Left ventricle myocardium superior (tissue), 1 donor: Measurements from ENCODE around the gene IL13. TPM values are rescaled to one million over a fixed set of nuclear protein-coding genes. Genes with fewer than 3 reads are reported as not detected.
"Not testable (repeated sequence)": the region's sequence is repeated elsewhere in the genome, so short reads cannot be mapped to it uniquely, and the experiment has no call there.

Experiments
- ATAC-seq: fragments of 200-7000 bp; cut with Tn5 transposase; one replicate; pipeline ENCODE4 v1.9.1; 2020; ENCODE audit warnings: mild to moderate bottlenecking, moderate library complexity
- DNase-seq: peaks from one replicate; pipeline ENCODE4 v3.0.0-alpha.2; 2020
- intact Hi-C: fragments of 100-400 bp; cut with micrococcal nuclease; formaldehyde crosslinking; loops from one replicate; pipeline ENCODE4 v1.11.0; 2022
- long read RNA-seq: library from polyadenylated mRNA; unstranded; transcript quantifications from one replicate; pipeline ENCODE4 v2.0.0, GENCODE V29; 2021
- total RNA-seq: library from RNA; stranded (reverse); fragmentation: NEBNext Ultra II Directional; extraction: Animal tissue kit (Norgen Biotek cat#: 25700); gene quantifications from one replicate; pipeline ENCODE4 v1.2.1, GENCODE V29; 2021
- donor health status: DM: no; HTN: yes; CAD: no; lungs with severe emphysema.

IL13 gene
- total RNA-seq = not detected
- long read RNA-seq = 0 reads

DNA sequence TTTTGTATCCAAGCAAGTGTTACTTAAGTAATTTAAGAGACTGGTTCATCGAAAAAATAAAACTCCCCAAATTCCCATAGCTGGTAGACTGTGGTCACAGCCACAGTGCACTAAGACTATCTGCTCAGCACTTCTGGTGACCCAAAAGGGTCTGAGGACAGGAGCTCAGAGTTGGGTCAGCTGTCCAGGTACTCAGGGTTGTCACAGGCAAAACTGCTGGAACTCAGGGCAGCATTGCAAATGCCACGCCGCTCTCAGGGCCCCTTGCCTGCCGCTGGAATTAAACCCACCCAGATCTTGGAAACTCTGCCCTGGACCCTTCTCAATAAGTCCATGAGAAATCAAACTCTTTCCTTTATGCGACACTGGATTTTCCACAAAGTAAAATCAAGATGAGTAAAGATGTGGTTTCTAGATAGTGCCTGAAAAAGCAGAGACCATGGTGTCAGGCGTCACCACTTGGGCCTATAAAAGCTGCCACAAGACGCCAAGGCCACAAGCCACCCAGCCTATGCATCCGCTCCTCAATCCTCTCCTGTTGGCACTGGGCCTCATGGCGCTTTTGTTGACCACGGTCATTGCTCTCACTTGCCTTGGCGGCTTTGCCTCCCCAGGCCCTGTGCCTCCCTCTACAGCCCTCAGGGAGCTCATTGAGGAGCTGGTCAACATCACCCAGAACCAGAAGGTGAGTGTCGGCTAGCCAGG, at the start of gene IL13:
Gene IL13, plus strand, starts transcription at position 498 of the 705 bp plus-strand sequence. Its CDS starts 14 bp downstream, at position 512.
- ATAC-seq = no peak
- intact Hi-C loops = no loop called here
- no peak for DNase-seq

DNA sequence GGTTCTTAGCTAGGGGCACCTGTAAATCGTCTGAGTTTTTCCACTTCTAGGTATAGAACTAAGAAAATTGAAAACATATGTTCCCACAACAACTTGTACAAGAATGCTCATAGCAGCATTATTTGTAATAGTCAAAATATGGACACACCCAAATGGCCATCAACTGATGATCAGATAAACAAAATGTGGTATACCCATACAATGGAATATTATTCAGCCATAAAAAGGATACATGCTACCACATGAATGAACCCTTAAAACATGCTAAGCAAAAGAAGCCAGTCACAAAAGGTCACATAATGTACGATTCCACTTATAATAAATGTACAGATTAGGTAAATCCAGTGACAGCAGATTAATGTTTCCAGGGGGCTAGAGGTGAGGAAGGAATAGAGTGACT, 46.0 kb upstream of the IL13 start:
- no peak for ATAC-seq
- intact Hi-C loops = no loop called here
- no peak for DNase-seq

GRCh38 chr5:132612846-132613245, 45.1 kb upstream of the IL13 start:
- intact Hi-C loops = no loop called here
- ATAC-seq (no peak), DNase-seq (no peak)

GRCh38 chr5:132621699-132622098, 36.3 kb upstream of the IL13 start:
- no peak for DNase-seq
- no peak for ATAC-seq
- intact Hi-C loops = no loop called here

- ATAC-seq (no peak), DNase-seq (no peak)
- intact Hi-C loops = no loop called here
These were observed 35.4 kb upstream of the IL13 start for GRCh38 chr5:132622608-132623007.

- intact Hi-C loops = no loop called here
- ATAC-seq (no peak), DNase-seq (no peak)
These were observed 30.5 kb upstream of the IL13 start for GRCh38 chr5:132627470-132627869.

GRCh38 chr5:132628814-132629213, 29.2 kb upstream of the IL13 start:
- intact Hi-C loops = no loop called here
- no peak for ATAC-seq
- no peak for DNase-seq

GRCh38 chr5:132629230-132629944, 28.6 kb upstream of the IL13 start:
- DNase-seq (no peak), ATAC-seq (no peak)
- intact Hi-C loops = no loop called here

- DNase-seq, ATAC-seq, intact Hi-C loops: not testable (repeated sequence)
These were observed 24.4 kb upstream of the IL13 start for GRCh38 chr5:132633587-132633986.

DNA sequence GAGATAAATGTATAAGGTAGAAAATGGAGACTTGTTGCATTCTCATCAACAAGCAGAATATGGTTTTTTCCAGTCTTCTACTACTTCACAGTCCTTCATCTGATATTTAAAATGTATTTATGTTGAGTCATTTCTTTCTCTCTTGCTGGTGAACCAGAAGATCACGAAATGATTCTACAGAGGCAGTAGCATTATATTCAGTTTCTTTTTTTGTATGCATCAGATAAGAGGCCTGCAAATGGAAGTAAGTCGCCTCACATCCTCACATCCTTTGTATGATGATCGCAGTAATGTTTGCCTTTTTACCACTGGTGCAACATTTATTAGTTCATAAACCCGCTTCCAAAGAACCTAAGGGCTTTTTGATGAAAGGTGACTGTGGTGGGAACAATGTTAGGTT, 22.1 kb upstream of the IL13 start:
- intact Hi-C loops = no loop called here
- DNase-seq (no peak), ATAC-seq (no peak)

GRCh38 chr5:132637241-132637640, 20.7 kb upstream of the IL13 start:
- intact Hi-C loops = no loop called here
- ATAC-seq (no peak), DNase-seq (no peak)

DNA sequence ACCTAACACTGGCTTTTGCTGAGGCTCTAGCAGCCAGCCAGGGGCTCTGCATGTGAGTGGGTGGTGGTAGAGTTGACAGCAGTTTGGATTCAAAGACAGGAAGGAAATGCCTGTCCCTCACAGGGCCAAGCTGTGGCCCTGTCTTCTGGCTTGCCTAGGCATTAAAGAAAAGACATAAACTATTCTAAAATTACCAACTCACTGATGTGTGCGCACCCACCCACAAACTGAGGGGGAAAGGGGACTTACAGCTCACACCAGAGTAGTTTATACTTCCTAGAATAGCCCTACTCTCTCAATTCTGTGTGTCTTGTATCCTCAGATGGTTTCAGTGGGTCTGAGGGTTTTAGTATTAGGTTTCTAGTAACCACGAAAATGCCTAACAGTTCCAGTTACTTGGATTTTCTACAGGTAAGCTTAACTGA, 18.3 kb upstream of the IL13 start:
- ATAC-seq = no peak
- intact Hi-C loops = no loop called here

GRCh38 chr5:132640613-132641012, 17.4 kb upstream of the IL13 start:
- ATAC-seq = no peak
- no peak for DNase-seq
- intact Hi-C loops = no loop called here

More for the DNA sequence above, 18.3 kb upstream of the IL13 start:
- DNase-seq = no peak

GRCh38 chr5:132641241-132641723, 16.7 kb upstream of the IL13 start:
- intact Hi-C loops = no loop called here
- DNase-seq (no peak), ATAC-seq (no peak)

- intact Hi-C loops = no loop called here
- DNase-seq (no peak), ATAC-seq (no peak)
These were observed 16.1 kb upstream of the IL13 start for GRCh38 chr5:132641841-132642240.

DNA sequence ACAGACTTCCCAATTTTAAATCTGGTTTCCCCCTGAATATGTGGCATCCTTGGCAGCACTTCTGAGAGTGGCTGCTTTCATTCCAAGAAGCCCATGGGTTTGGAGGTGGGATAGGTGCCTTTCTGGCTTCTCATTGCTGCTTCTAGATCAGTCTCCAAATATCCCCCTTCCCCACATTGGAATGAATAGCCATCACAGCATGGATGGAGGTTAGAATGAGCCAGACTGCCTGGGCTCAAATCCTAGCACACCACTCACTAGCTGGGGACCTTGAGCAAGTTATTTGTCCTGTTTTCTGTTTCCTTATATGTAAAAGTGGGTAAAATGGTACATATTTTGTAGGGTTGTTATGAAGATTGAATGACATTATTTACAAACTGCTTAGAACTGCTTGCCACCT, 13.8 kb upstream of the IL13 start:
- DNase-seq = no peak
- intact Hi-C loops = no loop called here
- ATAC-seq = no peak

GRCh38 chr5:132646583-132647266, 11.2 kb upstream of the IL13 start:
- DNase-seq = no peak
- intact Hi-C loops = no loop called here
- ATAC-seq = no peak

DNA sequence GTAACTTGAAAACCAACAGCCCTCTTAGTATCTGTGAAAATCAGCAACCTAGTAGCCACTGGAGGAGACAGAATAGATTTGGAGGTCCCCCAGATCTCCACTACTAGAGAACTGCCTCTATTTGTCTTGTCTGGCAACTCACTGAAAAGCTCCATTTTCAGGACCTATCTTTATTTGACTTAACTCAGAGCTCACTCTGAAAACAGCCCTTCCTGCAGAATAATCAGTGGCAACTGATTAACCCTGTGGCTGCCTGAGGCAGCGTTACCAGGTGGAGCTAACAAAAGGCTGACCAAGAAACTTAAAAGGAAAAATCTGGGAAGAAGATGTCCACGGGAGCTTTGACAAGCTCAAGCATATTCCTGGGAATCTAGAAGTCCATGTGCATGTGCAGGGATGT, 10.5 kb upstream of the IL13 start:
- intact Hi-C loops = no loop called here
- no peak for DNase-seq

GRCh38 chr5:132648355-132648754, 9.6 kb upstream of the IL13 start:
- DNase-seq (no peak), ATAC-seq (no peak)
- intact Hi-C loops = no loop called here

More for the DNA sequence above, 10.5 kb upstream of the IL13 start:
- ATAC-seq = no peak

DNA sequence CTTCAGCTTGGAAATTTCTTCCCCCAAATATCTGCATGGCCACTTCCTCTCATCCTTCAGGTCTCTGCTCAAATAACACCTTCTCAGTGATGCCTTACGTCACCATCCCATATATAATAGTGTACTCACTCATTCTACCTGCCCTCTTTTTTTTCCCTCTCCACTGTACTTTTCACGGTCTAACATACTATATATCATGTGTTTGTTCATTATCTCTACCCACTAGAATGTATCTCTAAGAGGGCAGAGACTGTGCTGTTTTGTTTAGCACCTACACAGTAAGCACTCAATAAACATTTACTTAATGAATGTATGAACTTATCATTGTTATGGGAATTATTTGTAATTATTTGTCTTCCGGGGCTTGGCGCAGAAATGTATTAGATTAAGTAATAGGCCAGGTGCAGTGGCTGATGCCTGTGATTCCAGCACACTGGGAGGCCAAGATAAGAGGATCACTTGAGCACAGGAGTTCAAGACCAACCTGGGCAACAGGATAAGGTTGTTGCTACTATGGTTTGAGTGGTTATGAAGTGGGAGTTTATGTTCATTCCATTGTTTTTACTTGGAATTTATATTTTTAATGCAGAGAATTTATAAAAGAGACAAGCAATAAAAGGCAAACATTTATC, 6.0 kb upstream of the IL13 start:
- no peak for DNase-seq
- intact Hi-C loops = no loop called here
- no peak for ATAC-seq
